T47D (cell line): Measurements from ENCODE around the gene GRID2.

Experiments used
- DNase-seq, 2 experiments: peaks; one replicate each; pipeline versions ENCODE4 v3.0.0 to v3.0.0-alpha.2; 2011 to 2012; ENCODE audit warnings: low read depth in 1 of 2, low spot score in 1 of 2
- JUND ChIP-seq: IDR thresholded peaks from 2 replicates; pipeline ENCODE4 v1.6.1; 2012; ENCODE audit warnings: low read depth
- in situ Hi-C: cut with HindIII; loops from 2 replicates; pipeline ENCODE4 v1.10.0; 2016; ENCODE audit warnings: low sequenced_read_pairs, low pct_unique_long_range_greater_than_20kb

GRID2 gene

DNA sequence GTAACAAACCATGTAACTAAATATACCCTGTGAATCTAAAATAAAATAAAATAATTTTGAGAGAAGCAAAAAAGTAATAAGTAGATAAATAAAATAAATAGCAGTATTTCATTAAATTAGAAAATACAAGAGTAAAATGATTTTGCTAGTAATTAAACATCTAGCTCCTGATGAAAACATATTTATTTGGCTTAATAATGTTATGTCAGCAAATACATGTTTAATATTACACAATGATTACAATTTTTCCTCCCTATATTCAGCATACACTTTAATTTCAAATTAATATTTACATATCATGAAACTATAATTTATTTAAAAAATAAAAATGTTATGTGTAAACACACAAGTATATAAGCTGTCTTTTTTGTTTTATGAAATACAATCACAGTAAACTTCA is 697.1 kb downstream of the GRID2 start:
- in situ Hi-C loops = no loop called here
- no peak for DNase-seq
- no peak for TF ChIP-seq JUND

- no peak for TF ChIP-seq JUND
- no peak for DNase-seq
- in situ Hi-C loops = no loop called here
Observed at GRCh38 chr4:93002240-93002639, 698.5 kb downstream of the GRID2 start.

DNA sequence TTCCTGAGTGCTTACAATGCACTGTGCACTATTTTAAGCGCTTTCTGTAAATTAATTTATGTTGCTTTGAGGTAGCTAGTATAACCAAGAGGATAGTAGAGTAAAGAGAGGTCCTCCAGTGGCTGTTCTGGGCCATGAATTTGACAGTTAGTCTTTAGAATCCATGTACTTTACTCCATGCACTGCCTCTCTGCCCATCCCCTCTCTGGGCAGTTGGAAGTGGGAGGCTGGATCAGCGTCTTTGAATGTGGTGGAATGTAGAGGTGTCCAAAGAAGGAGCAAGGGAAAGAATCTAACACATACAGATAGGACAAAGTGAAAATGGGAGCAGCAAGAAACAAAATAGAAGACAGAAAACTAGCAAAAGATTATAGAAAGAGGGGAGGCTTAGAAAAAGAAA is 712.6 kb downstream of the GRID2 start:
- in situ Hi-C loops = no loop called here
- DNase-seq = no peak
- no peak for TF ChIP-seq JUND

GRCh38 chr4:93018243-93018642 is 714.5 kb downstream of the GRID2 start:
- in situ Hi-C loops = no loop called here
- no peak for DNase-seq
- TF ChIP-seq JUND = no peak

DNA sequence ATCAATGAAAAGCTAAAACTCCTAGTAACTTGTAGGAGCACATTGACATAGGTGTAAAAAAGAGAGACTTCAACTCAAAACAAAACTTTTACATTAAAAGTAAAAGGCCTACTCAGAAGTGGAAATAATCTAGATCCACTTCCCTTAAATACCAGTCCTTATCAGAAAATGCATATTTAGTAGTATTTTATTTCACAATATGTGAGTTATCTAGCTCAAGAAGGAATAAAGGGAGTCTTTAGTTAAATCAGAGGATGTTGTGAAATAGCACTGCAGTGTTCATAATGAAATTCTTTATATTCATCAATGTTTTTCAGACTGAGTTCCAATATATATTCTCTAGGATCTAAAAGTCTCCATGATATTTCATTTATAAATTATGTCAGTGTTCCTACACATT is 715.0 kb downstream of the GRID2 start:
- in situ Hi-C loops = no loop called here
- no peak for TF ChIP-seq JUND
- DNase-seq = no peak

- no peak for DNase-seq
- TF ChIP-seq JUND = no peak
- in situ Hi-C loops = no loop called here
Observed at GRCh38 chr4:93029769-93030168, 726.0 kb downstream of the GRID2 start.

- no peak for TF ChIP-seq JUND
- DNase-seq = no peak
- in situ Hi-C loops = no loop called here
Observed at GRCh38 chr4:93030670-93031069, 726.9 kb downstream of the GRID2 start.

DNA sequence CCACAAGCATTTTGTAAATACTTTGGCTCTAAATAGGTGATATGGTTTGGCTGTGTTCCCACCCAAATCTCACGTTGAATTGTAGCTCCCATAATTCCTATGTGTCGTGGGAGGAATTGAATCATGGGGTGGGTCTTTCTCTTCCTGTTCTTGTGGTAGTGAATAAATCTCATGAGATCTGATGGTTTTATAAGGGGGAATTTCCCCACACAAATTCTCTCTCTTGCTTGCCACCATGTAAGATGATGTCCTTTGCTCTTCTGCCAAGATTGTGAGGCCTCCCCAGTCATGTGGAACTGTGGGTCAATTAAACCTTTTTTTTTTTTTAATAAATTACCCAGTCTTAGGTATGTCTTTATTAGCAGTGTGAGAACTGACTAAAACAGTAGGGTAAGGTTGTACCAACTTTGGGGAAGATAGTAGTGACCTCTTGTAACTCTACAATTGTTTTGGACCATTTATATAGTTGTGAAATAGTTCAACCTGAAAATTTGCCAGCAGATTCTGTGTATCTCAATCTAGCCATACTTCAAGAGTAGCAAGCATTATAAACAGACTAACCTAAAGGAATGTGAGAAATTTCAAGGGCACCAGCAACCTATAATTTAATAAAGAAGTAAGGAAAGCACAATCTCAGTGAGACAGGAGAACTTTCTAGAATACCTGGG is 727.8 kb downstream of the GRID2 start:
- in situ Hi-C loops = no loop called here
- DNase-seq = no peak
- no peak for TF ChIP-seq JUND

GRCh38 chr4:93042746-93043145 is 739.0 kb downstream of the GRID2 start:
- DNase-seq = no peak
- TF ChIP-seq JUND = no peak
- in situ Hi-C loops = no loop called here

DNA sequence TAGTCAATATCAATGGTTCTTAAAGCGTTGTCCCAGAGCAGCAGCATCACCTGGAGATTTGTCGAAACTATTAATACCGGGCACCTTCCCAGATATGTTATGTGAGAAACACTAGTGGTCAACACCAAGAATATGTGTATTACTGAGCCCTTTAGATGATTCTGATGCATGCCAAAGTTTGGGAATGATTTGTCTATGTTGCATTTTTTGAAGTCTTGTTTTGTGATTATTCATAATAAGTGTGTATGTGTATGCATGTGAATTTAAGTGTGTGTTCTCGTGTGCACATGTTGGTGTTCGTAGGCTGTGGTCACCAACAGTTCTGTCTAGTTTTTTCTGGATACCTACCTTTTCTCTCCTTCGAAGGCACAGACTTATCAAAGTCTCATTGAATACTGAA is 749.4 kb downstream of the GRID2 start:
- in situ Hi-C loops = no loop called here
- no peak for TF ChIP-seq JUND
- no peak for DNase-seq

DNA sequence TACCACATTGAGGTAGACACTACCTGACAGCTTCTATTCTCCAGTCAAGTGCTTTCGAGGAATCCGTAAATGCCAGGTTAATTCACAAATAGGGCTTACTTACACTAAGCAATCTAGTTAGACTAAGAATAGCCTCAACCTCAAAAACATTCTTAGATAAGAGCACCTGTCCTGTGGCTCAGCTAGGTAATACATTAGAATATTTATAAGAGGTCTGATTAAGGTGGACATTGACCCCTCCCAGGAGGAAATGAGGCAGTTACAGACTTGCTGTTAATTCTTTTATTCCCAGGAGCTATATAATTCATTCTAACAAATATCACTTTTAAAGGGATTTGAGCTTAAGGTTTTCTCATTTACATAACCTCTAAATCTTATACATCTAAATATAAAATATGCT is 758.1 kb downstream of the GRID2 start:
- in situ Hi-C loops = no loop called here
- TF ChIP-seq JUND = no peak
- DNase-seq = no peak

DNA sequence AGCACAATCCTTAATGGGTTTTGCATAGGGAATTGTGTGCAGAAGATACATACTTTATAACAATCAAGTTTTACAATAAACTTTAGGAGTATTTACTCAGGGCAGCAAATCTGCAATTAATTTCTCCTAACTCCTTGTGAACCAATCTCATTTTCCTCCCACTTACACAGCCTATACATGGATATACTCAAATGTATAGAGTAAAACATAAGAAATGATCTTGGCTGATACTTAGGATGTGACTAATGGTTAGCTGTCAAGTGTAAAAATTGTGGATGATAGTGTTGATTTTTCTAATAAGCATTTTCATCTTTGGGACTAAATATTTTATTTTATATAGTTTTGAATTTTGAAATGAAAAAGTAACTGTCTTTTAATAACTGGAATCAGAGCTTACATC is 759.6 kb downstream of the GRID2 start:
- no peak for DNase-seq
- TF ChIP-seq JUND = no peak
- in situ Hi-C loops = no loop called here

GRCh38 chr4:93065790-93066189 is 762.0 kb downstream of the GRID2 start:
- no peak for TF ChIP-seq JUND
- in situ Hi-C loops = no loop called here
- DNase-seq = no peak

DNA sequence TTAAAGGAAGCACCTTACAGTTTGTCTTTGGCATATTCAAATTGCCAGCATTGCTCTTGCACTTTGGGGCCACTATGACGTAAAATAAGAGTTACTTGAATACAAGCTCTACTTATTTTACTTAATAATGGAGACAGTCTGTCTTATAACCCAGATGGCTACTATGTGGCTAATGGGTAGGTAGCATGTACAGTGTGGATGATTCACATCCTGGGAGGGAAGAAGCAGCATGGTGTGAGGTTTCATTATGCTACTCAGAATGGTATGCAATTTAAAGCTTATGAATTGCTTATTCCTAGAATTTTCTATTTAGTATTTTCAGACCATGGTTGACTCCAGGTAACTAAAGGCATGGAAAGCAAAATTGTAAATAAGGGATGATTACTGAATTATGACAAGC is 763.0 kb downstream of the GRID2 start:
- TF ChIP-seq JUND = no peak
- DNase-seq = no peak
- in situ Hi-C loops = no loop called here

DNA sequence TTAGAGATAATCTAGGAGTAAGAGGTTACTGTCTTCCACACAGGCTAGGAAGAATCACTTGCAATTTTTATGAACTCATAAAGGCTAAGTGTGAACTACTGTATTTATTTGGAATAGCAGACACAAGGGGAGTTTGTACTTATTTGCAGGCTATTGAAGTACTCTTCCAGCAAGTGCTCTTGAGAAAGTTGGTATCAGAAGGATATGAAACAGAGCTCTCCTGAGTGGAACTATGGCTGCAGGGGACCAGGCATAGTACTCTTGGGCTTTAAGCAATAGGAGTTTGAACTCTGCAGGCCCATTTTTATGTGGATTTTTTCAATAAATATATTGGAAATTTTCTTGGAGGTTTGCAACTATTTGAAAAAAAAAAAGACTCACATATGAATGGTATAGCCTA is 768.5 kb downstream of the GRID2 start:
- in situ Hi-C loops = no loop called here
- no peak for DNase-seq
- TF ChIP-seq JUND = no peak
